Measurements from ENCODE around the gene MBP.

MBP gene

GRCh38 chr18:77164763-77165485 is 32.3 kb upstream of the MBP start:
- Histone ChIP-seq H3K9me3 (ENCODE audit: control insufficient read depth, low read depth, low read length) (no peaks in the 10 kb centered on the region), H3K9ac (ENCODE audit: low read length) (no peak overlapping the region), H3K27ac (ENCODE audit: low read length) (no peak overlapping the region), H3K36me3 (ENCODE audit: control insufficient read depth, low read depth, low read length) (no peaks in the 10 kb centered on the region), H3K4me3 (ENCODE audit: low read length) (no peak overlapping the region), H3K27me3 (ENCODE audit: control insufficient read depth, insufficient read depth, low read length) (no peaks in the 10 kb centered on the region), H3K4me1 (ENCODE audit: control insufficient read depth, low read depth, low read length) (peaks cover 38% of the 10 kb centered on the region)

DNA sequence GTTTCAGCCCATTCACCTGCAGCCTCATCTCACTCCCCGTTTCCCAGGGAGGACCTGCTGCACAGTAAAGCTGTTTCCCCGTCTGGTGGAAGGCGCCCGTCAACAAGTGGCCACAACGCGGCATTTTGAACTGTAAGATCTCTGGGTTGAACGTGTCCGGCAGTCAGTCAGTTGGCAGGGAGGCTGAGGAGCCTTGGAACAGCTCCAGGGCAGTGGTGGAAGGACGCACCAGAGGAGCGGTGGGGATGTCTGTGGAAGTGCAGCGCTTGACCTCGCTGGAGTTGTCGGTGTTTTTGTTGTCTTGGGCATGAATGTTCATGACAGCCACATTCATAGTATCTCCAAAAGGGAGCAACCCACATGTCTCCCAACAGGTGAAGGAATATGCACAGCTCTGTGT is 31.4 kb upstream of the MBP start:
- Histone ChIP-seq H3K36me3 (ENCODE audit: control insufficient read depth, low read depth, low read length) (no peaks in the 10 kb centered on the region), H3K4me1 (ENCODE audit: control insufficient read depth, low read depth, low read length) (peaks cover 40% of the 10 kb centered on the region), H3K27me3 (ENCODE audit: control insufficient read depth, insufficient read depth, low read length) (no peaks in the 10 kb centered on the region), H3K4me3 (ENCODE audit: low read length) (no peak overlapping the region), H3K27ac (ENCODE audit: low read length) (no peak overlapping the region), H3K9ac (ENCODE audit: low read length) (no peak overlapping the region), H3K9me3 (ENCODE audit: control insufficient read depth, low read depth, low read length) (no peaks in the 10 kb centered on the region)

DNA sequence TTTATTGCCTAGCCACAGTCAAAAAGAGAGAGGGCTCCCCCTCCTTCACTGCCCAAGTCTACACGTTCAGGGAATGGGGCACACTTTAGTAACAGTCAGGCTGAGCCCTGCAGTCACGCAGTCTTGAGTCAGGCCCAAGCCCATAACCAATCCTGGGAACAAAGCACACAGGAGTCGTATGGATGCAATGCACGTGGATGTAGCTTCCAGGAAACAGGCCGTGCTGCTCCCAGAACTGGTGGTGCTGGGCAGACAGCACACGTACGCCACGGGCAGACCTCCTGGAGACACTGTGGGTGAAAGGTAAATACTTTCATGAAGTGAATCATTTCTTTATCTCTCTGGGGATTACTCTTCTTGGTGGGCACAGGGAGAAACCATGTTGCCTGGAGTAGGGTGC is 30.0 kb upstream of the MBP start:
- H3K9me3 ChIP-seq (ENCODE audit: control insufficient read depth, low read depth, low read length), result no peaks in the 10 kb centered on the region

GRCh38 chr18:77161961-77162360 is 29.4 kb upstream of the MBP start:
- H3K36me3 ChIP-seq (ENCODE audit: control insufficient read depth, low read depth, low read length), result no peaks in the 10 kb centered on the region
- no peak overlapping the region for H3K4me3 ChIP-seq (ENCODE audit: low read length)
- H3K27me3 ChIP-seq (ENCODE audit: control insufficient read depth, insufficient read depth, low read length), result no peaks in the 10 kb centered on the region
- H3K9me3 ChIP-seq (ENCODE audit: control insufficient read depth, low read depth, low read length), result no peaks in the 10 kb centered on the region
- peaks cover 20% of the 10 kb centered on the region for H3K4me1 ChIP-seq (ENCODE audit: control insufficient read depth, low read depth, low read length)
- H3K27ac ChIP-seq (ENCODE audit: low read length), result no peak overlapping the region
- no peak overlapping the region for H3K9ac ChIP-seq (ENCODE audit: low read length)

More for the DNA sequence above, 30.0 kb upstream of the MBP start:
- Histone ChIP-seq H3K36me3 (ENCODE audit: control insufficient read depth, low read depth, low read length) (no peaks in the 10 kb centered on the region), H3K4me1 (ENCODE audit: control insufficient read depth, low read depth, low read length) (peaks cover 26% of the 10 kb centered on the region), H3K9ac (ENCODE audit: low read length) (no peak overlapping the region), H3K4me3 (ENCODE audit: low read length) (no peak overlapping the region), H3K27me3 (ENCODE audit: control insufficient read depth, insufficient read depth, low read length) (no peaks in the 10 kb centered on the region), H3K27ac (ENCODE audit: low read length) (no peak overlapping the region)

DNA sequence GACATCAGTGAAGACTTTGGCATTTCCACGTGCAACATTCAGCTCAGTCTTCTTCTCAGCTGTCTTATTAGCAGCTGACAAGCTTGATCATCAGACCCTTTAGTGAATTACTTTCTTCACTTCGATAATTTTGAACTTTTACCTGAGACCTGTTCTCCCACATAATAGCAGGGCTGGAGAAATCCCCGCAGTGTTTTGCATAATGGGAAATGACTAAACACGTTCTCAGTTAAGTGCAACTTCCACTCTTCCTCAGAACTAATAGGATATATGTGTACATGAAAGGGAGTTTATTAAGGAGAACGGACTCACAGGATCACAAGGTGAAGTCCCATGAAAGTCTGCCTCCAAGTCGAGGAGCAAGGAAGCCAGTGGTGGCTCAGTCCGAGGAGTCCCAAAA is 28.8 kb upstream of the MBP start:
- Histone ChIP-seq H3K4me1 (ENCODE audit: control insufficient read depth, low read depth, low read length) (peaks cover 18% of the 10 kb centered on the region), H3K27ac (ENCODE audit: low read length) (no peak overlapping the region)

GRCh38 chr18:77160515-77160914 is 27.9 kb upstream of the MBP start:
- Histone ChIP-seq H3K9ac (ENCODE audit: low read length) (no peak overlapping the region), H3K4me1 (ENCODE audit: control insufficient read depth, low read depth, low read length) (peaks cover 18% of the 10 kb centered on the region), H3K9me3 (ENCODE audit: control insufficient read depth, low read depth, low read length) (no peaks in the 10 kb centered on the region), H3K4me3 (ENCODE audit: low read length) (peak overlapping the region; percentile 16), H3K27ac (ENCODE audit: low read length) (no peak overlapping the region), H3K36me3 (ENCODE audit: control insufficient read depth, low read depth, low read length) (no peaks in the 10 kb centered on the region), H3K27me3 (ENCODE audit: control insufficient read depth, insufficient read depth, low read length) (no peaks in the 10 kb centered on the region)

More for the DNA sequence above, 28.8 kb upstream of the MBP start:
- H3K4me3 ChIP-seq (ENCODE audit: low read length), result no peak overlapping the region
- no peaks in the 10 kb centered on the region for H3K9me3 ChIP-seq (ENCODE audit: control insufficient read depth, low read depth, low read length)
- H3K9ac ChIP-seq (ENCODE audit: low read length), result no peak overlapping the region
- no peaks in the 10 kb centered on the region for H3K27me3 ChIP-seq (ENCODE audit: control insufficient read depth, insufficient read depth, low read length)
- H3K36me3 ChIP-seq (ENCODE audit: control insufficient read depth, low read depth, low read length), result no peaks in the 10 kb centered on the region

GRCh38 chr18:77157312-77157711 is 24.7 kb upstream of the MBP start:
- no peak overlapping the region for H3K4me3 ChIP-seq (ENCODE audit: low read length)
- no peaks in the 10 kb centered on the region for H3K27me3 ChIP-seq (ENCODE audit: control insufficient read depth, insufficient read depth, low read length)
- H3K36me3 ChIP-seq (ENCODE audit: control insufficient read depth, low read depth, low read length), result no peaks in the 10 kb centered on the region
- no peak overlapping the region for H3K9ac ChIP-seq (ENCODE audit: low read length)
- no peak overlapping the region for H3K27ac ChIP-seq (ENCODE audit: low read length)
- H3K4me1 ChIP-seq (ENCODE audit: control insufficient read depth, low read depth, low read length), result peaks cover 18% of the 10 kb centered on the region
- no peaks in the 10 kb centered on the region for H3K9me3 ChIP-seq (ENCODE audit: control insufficient read depth, low read depth, low read length)

DNA sequence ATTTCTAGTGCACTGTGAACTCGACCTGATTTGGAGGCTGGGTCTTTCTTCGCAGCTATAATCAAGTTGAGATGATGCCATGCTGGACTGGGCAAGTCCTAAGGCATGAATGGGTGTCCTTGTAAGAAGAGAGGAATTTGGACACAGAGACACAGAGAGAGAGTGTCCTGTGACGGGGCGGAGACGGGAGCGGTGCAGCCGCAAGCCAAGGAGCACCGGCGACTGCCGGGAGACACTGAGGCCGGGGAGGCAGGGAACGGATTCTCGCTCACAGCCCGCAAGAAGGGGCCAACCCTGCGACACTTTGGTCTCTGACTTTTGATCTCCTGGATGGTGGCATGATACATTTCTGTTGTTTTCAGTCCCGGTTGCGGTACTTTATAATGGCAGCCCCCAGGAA is 22.4 kb upstream of the MBP start:
- Histone ChIP-seq H3K27ac (ENCODE audit: low read length) (no peak overlapping the region), H3K27me3 (ENCODE audit: control insufficient read depth, insufficient read depth, low read length) (no peaks in the 10 kb centered on the region), H3K36me3 (ENCODE audit: control insufficient read depth, low read depth, low read length) (no peaks in the 10 kb centered on the region), H3K4me3 (ENCODE audit: low read length) (no peak overlapping the region), H3K9ac (ENCODE audit: low read length) (no peak overlapping the region), H3K4me1 (ENCODE audit: control insufficient read depth, low read depth, low read length) (peaks cover 3% of the 10 kb centered on the region), H3K9me3 (ENCODE audit: control insufficient read depth, low read depth, low read length) (no peaks in the 10 kb centered on the region)

DNA sequence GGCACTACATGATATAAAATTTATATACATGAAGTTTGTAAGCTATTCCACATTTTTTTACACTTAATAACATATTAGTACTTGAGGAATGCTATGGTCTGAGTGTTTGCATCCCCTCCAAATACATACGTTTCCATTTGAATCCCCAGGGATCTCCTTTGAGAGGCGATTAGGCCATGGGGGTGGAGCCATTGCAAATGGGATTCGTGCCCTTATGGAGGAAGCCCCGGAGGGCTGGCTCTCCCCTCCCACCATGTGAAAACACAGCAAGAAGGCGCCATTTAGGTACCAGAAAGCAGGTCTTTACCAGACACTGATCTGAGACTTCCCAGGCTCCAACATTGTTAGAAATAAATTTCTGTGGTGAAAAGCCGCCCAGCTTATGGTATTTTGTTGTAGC is 20.8 kb upstream of the MBP start:
- Histone ChIP-seq H3K27ac (ENCODE audit: low read length) (no peak overlapping the region), H3K9ac (ENCODE audit: low read length) (no peak overlapping the region), H3K9me3 (ENCODE audit: control insufficient read depth, low read depth, low read length) (no peaks in the 10 kb centered on the region), H3K27me3 (ENCODE audit: control insufficient read depth, insufficient read depth, low read length) (no peaks in the 10 kb centered on the region), H3K4me1 (ENCODE audit: control insufficient read depth, low read depth, low read length) (no peaks in the 10 kb centered on the region), H3K4me3 (ENCODE audit: low read length) (no peak overlapping the region), H3K36me3 (ENCODE audit: control insufficient read depth, low read depth, low read length) (no peaks in the 10 kb centered on the region)

GRCh38 chr18:77151772-77152520 is 19.4 kb upstream of the MBP start:
- no peak overlapping the region for H3K9ac ChIP-seq (ENCODE audit: low read length)
- H3K36me3 ChIP-seq (ENCODE audit: control insufficient read depth, low read depth, low read length), result no peaks in the 10 kb centered on the region
- no peaks in the 10 kb centered on the region for H3K27me3 ChIP-seq (ENCODE audit: control insufficient read depth, insufficient read depth, low read length)
- no peaks in the 10 kb centered on the region for H3K9me3 ChIP-seq (ENCODE audit: control insufficient read depth, low read depth, low read length)
- no peak overlapping the region for H3K4me3 ChIP-seq (ENCODE audit: low read length)
- H3K27ac ChIP-seq (ENCODE audit: low read length), result no peak overlapping the region
- no peaks in the 10 kb centered on the region for H3K4me1 ChIP-seq (ENCODE audit: control insufficient read depth, low read depth, low read length)

GRCh38 chr18:77151033-77151771 is 18.6 kb upstream of the MBP start:
- H3K4me3 ChIP-seq (ENCODE audit: low read length), result no peak overlapping the region
- no peaks in the 10 kb centered on the region for H3K4me1 ChIP-seq (ENCODE audit: control insufficient read depth, low read depth, low read length)
- no peaks in the 10 kb centered on the region for H3K9me3 ChIP-seq (ENCODE audit: control insufficient read depth, low read depth, low read length)
- H3K27ac ChIP-seq (ENCODE audit: low read length), result no peak overlapping the region
- no peaks in the 10 kb centered on the region for H3K27me3 ChIP-seq (ENCODE audit: control insufficient read depth, insufficient read depth, low read length)
- H3K36me3 ChIP-seq (ENCODE audit: control insufficient read depth, low read depth, low read length), result no peaks in the 10 kb centered on the region
- H3K9ac ChIP-seq (ENCODE audit: low read length), result no peak overlapping the region
